PC-9 (cell line): Measurements from ENCODE around the gene ODF2.

Experiments used
- EZH2 ChIP-seq: fragments of 200-600 bp; sonication (generic); IDR thresholded peaks from 2 replicates; pipeline ENCODE4 v1.8.0; 2017; ENCODE audit warnings: antibody characterized with exemption, low read depth
- TF ChIP-seq, protein P1 (sequence below): fragments of 200-600 bp; sonication (generic); conservative IDR thresholded peaks from 2 replicates; pipeline ENCODE4 v1.6.1; 2017; ENCODE audit warnings: mixed run types, antibody characterized with exemption, mild to moderate bottlenecking, moderate library complexity

DNA sequence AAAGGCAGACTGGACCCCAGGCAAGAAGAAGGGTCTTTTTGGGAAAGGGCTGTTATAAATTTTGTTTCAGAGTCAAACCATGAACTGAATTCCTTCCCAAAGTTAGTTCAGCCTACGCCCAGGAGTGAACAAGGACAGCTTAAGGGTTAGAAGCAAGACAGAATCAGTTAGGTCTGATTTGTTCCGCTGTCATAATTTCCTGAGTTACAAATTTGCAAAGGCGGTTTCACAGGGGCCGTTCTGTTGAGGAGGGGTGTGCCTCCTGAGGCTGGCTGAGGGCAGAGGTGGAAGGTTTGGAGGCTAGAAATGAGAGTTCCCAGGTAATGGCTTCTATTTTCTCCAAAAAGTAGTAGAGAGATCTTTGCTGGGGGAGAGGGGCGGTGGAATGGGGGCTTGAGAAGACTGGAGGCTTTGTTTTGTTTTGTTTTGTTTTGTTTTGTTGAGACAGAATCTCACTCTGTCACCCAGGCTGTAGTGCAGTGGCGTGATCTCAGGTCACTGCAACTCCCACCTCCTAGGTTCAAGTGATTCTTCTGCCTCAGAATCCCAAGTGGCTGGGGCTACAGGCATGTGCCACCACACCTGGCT lies 39.3 kb upstream of the ODF2 start:
- TF ChIP-seq, protein P1, sequence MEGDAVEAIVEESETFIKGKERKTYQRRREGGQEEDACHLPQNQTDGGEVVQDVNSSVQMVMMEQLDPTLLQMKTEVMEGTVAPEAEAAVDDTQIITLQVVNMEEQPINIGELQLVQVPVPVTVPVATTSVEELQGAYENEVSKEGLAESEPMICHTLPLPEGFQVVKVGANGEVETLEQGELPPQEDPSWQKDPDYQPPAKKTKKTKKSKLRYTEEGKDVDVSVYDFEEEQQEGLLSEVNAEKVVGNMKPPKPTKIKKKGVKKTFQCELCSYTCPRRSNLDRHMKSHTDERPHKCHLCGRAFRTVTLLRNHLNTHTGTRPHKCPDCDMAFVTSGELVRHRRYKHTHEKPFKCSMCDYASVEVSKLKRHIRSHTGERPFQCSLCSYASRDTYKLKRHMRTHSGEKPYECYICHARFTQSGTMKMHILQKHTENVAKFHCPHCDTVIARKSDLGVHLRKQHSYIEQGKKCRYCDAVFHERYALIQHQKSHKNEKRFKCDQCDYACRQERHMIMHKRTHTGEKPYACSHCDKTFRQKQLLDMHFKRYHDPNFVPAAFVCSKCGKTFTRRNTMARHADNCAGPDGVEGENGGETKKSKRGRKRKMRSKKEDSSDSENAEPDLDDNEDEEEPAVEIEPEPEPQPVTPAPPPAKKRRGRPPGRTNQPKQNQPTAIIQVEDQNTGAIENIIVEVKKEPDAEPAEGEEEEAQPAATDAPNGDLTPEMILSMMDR = no peak
- TF ChIP-seq EZH2 = no peak
